Endothelial cell of umbilical vein (primary cell): ENCODE results near the gene RC3H1. TPM values are rescaled to one million over a fixed set of nuclear protein-coding genes. Genes with fewer than 3 reads are reported as not detected.

Source experiments
- BruUV-seq: library from RNA; stranded (reverse); fragments of 400-500 nt; replicated peaks from 2 replicates; lab custom pipeline; 2021; lab: Mats Ljungman, UMichigan
- CTCF ChIA-PET: fragments of 300-600, 350-600 bp; sonication (Branson Sonifier 250); formaldehyde crosslinking; loops from one replicate; lab custom pipeline; 2021; ENCODE audit warnings: antibody characterized with exemption, inconsistent platforms; lab: Charles Lee
- POLR2A ChIA-PET: fragments of 300-600, 350-600 bp; sonication (Branson Sonifier 250); formaldehyde crosslinking; loops from one replicate; lab custom pipeline; 2021; ENCODE audit warnings: antibody characterized with exemption, inconsistent platforms; lab: Charles Lee
- DNase-seq: peaks from one replicate; pipeline ENCODE4 v3.0.0-alpha.2; 2011; ENCODE audit warnings: low read depth, low spot score
- FAIRE-seq: peaks from 2 replicates; lab custom pipeline; 2011; peaks lifted over from hg19 to GRCh38; lab: Jason Lieb, UNC
- H2AFZ ChIP-seq: 2 replicates; pipeline ENCODE4 v1.6.0; 2012; ENCODE audit warnings: low read depth, low read length, control low read depth, inconsistent platforms
- H3K27ac ChIP-seq: 2 replicates; pipeline ENCODE4 v1.5.1; 2011; ENCODE audit warnings: low read depth, mild to moderate bottlenecking, control low read depth, low read length, moderate library complexity; ENCODE audit not compliant: insufficient read depth
- H3K27me3 ChIP-seq, 2 experiments: 2 replicates each; pipeline versions ENCODE4 v1.6.0 to v1.6.1; 2011; ENCODE audit warnings: low read length in 2 of 2, mixed read lengths in 1 of 2; ENCODE audit not compliant: control insufficient read depth in 2 of 2, insufficient read depth in 2 of 2
- H3K36me3 ChIP-seq, 2 experiments: 2 replicates in 1 of 2; 3 replicates in 1 of 2; pipeline ENCODE4 v1.5.1; 2011; ENCODE audit warnings: low read length in 2 of 2, mild to moderate bottlenecking in 1 of 2, moderate library complexity in 1 of 2; ENCODE audit not compliant: control insufficient read depth in 2 of 2, insufficient read depth in 2 of 2; ENCODE audit errors: extremely low read depth in 1 of 2
- H3K4me1 ChIP-seq: 3 replicates; pipeline ENCODE4 v1.5.1; 2011; ENCODE audit warnings: mild to moderate bottlenecking, low read length; ENCODE audit not compliant: control insufficient read depth, insufficient read depth; ENCODE audit errors: extremely low read depth
- H3K4me2 ChIP-seq: 2 replicates; pipeline ENCODE4 v1.6.1; 2011; ENCODE audit warnings: low read length, control low read depth, mixed read lengths; ENCODE audit not compliant: insufficient read depth
- H3K4me3 ChIP-seq, 3 experiments: fragments of 200-600 bp in 1 of 3; sonication (generic), shearing (Covaris generic) in 1 of 3; replicated peaks in 1 of 3; 2 replicates each; pipeline ENCODE4 v1.5.1; 2011 to 2016; ENCODE audit warnings: control low read depth in 3 of 3, low read length in 3 of 3, mild to moderate bottlenecking in 2 of 3, inconsistent platforms in 1 of 3, low read depth in 1 of 3, moderate library complexity in 1 of 3; ENCODE audit not compliant: insufficient read depth in 1 of 3
- H3K79me2 ChIP-seq: 2 replicates; pipeline ENCODE4 v1.6.0; 2012; ENCODE audit warnings: low read length, inconsistent platforms; ENCODE audit not compliant: control insufficient read depth, insufficient read depth
- H3K9ac ChIP-seq: replicated peaks from 2 replicates; pipeline ENCODE3; 2011; ENCODE audit warnings: low read length, control low read depth; ENCODE audit not compliant: insufficient read depth; ENCODE audit errors: extremely low read depth
- H3K9me1 ChIP-seq: replicated peaks from 3 replicates; pipeline ENCODE4 v1.6.0; 2011; ENCODE audit warnings: mild to moderate bottlenecking, low read length; ENCODE audit not compliant: control insufficient read depth, insufficient read depth; ENCODE audit errors: extremely low read depth
- H3K9me3 ChIP-seq: replicated peaks from 2 replicates; pipeline ENCODE4 v1.5.1; 2012; ENCODE audit warnings: low read length, inconsistent platforms; ENCODE audit not compliant: control insufficient read depth, insufficient read depth
- H4K20me1 ChIP-seq: replicated peaks from 2 replicates; pipeline ENCODE3; 2011; ENCODE audit warnings: mild to moderate bottlenecking, low read length; ENCODE audit not compliant: control insufficient read depth, insufficient read depth; ENCODE audit errors: extremely low read depth
- EZH2 ChIP-seq: IDR thresholded peaks from 2 replicates; pipeline ENCODE4 v1.6.1; 2012; ENCODE audit warnings: borderline replicate concordance, low read depth, mild to moderate bottlenecking, moderate library complexity, low read length, inconsistent platforms; ENCODE audit not compliant: severe bottlenecking
- FOS ChIP-seq: IDR thresholded peaks from 2 replicates; pipeline ENCODE4 v1.6.1; 2011; ENCODE audit warnings: mild to moderate bottlenecking, low read length, moderate library complexity, borderline replicate concordance; ENCODE audit not compliant: insufficient read depth
- GATA2 ChIP-seq: IDR thresholded peaks from 2 replicates; pipeline ENCODE4 v1.7.0; 2011; ENCODE audit warnings: low read depth, mild to moderate bottlenecking, moderate library complexity, mixed read lengths, low read length; ENCODE audit not compliant: insufficient read length, insufficient read depth
- JUN ChIP-seq: IDR thresholded peaks from 2 replicates; pipeline ENCODE4 v1.6.1; 2011; ENCODE audit warnings: borderline replicate concordance, low read depth; ENCODE audit not compliant: insufficient read length, insufficient read depth
- MYC ChIP-seq: IDR thresholded peaks from one replicate; pipeline ENCODE4 v1.6.1; 2011; ENCODE audit warnings: mild to moderate bottlenecking, low read depth, low read length
- POLR2A ChIP-seq: IDR thresholded peaks from 2 replicates; pipeline ENCODE4 v1.6.1; 2012; ENCODE audit warnings: low read depth, mild to moderate bottlenecking, control low read depth, low read length
- POLR2AphosphoS5 ChIP-seq: IDR thresholded peaks from 2 replicates; pipeline ENCODE4 v1.6.1; 2012; ENCODE audit warnings: low read depth, mild to moderate bottlenecking, control low read depth, low read length, moderate library complexity; ENCODE audit not compliant: insufficient read depth
- dilution Hi-C: fragments of 300-500 bp; cut with MboI; formaldehyde crosslinking; loops from one replicate; pipeline ENCODE4 v1.15.0; 2019; ENCODE audit warnings: low sequenced_read_pairs; ENCODE audit not compliant: extremely low pct_ligation_motif_present
- intact Hi-C: fragments of 100-400 bp; cut with micrococcal nuclease; formaldehyde crosslinking; loops from one replicate; pipeline ENCODE4 v1.10.0; 2022
- polyA plus RNA-seq, 4 experiments: library from polyadenylated mRNA; depleted of rRNA in 3 of 4; stranded (reverse) in 3 of 4; unstranded in 1 of 4; fragments of >200 nt; gene quantifications; 2 replicates each; pipeline versions ENCODE4 v1.2.1 to v1.2.3, GENCODE V29; 2011 to 2012; ENCODE audit warnings: missing spikeins in 1 of 4
- total RNA-seq: library from RNA; stranded (reverse); gene quantifications from 2 replicates; pipeline ENCODE4 v1.2.3, GENCODE V29; 2021
- TF ChIP-seq, protein P1 (sequence below), 2 donors: IDR thresholded peaks; 1 replicate in 1 of 2; 2 replicates in 1 of 2; pipeline ENCODE4 v1.5.1; 2011; ENCODE audit warnings: low read length in 2 of 2, mild to moderate bottlenecking in 2 of 2, moderate library complexity in 2 of 2, control low read depth in 1 of 2, inconsistent platforms in 1 of 2, low read depth in 1 of 2; ENCODE audit not compliant: insufficient read depth in 1 of 2; ENCODE audit errors: extremely low read depth in 1 of 2
- TF ChIP-seq, protein P2 (sequence below): IDR thresholded peaks from 2 replicates; pipeline ENCODE4 v1.6.1; 2011; ENCODE audit not compliant: insufficient read depth, insufficient read length

The RC3H1 gene
- total and polyA plus RNA-seq, 2 donors (not counting 3 experiments of a cell fraction or from before 2014, with no cell fraction given) = 7.0 to 41.4 TPM

DNA sequence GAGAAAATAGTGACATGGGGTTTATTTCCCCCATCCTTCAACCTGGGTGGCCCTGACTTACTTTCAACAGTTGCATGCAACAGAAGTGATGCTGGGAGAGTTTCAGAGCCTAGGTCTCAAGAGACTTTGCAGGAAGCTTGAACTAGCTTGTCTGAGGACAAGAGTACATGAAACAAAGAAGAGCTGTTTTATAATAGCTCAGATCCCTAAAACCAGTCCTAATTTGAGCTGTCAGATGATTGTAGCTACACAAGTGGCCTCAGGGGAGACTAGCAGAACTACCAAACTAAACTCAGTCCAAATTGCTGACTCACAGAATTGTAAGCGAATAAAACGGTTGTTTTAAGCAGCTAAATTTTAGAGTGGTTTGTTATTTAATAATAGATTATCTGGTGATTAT, 17.1 kb downstream of the RC3H1 start:
- no peaks in the 10 kb centered on the region for H3K9me1 ChIP-seq
- H3K9ac ChIP-seq = no peak overlapping the region
- FAIRE-seq (no peak), DNase-seq (no peak)
- H3K4me1 ChIP-seq = no peaks in the 10 kb centered on the region
- intact Hi-C loops (no loop called here), dilution Hi-C loops (no loop called here)
- no peak overlapping the region for H3K27ac ChIP-seq
- BruUV-seq = no TSS peak
- peaks cover 15% of the 10 kb centered on the region for H4K20me1 ChIP-seq
- no peaks in the 10 kb centered on the region for H3K27me3 ChIP-seq
- peaks cover 87% of the 10 kb centered on the region for H3K79me2 ChIP-seq
- TF ChIP-seq, protein P1, sequence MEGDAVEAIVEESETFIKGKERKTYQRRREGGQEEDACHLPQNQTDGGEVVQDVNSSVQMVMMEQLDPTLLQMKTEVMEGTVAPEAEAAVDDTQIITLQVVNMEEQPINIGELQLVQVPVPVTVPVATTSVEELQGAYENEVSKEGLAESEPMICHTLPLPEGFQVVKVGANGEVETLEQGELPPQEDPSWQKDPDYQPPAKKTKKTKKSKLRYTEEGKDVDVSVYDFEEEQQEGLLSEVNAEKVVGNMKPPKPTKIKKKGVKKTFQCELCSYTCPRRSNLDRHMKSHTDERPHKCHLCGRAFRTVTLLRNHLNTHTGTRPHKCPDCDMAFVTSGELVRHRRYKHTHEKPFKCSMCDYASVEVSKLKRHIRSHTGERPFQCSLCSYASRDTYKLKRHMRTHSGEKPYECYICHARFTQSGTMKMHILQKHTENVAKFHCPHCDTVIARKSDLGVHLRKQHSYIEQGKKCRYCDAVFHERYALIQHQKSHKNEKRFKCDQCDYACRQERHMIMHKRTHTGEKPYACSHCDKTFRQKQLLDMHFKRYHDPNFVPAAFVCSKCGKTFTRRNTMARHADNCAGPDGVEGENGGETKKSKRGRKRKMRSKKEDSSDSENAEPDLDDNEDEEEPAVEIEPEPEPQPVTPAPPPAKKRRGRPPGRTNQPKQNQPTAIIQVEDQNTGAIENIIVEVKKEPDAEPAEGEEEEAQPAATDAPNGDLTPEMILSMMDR (IDR thresholded peaks at IDR 0.05; ENCODE audit: extremely low read depth in 1 of 2, insufficient read depth in 1 of 2, low read depth in 1 of 2, low read length in 2 of 2) = no peak
- no peak for TF ChIP-seq GATA2
- no peak for TF ChIP-seq POLR2AphosphoS5
- no peak for TF ChIP-seq FOS
- TF ChIP-seq MYC = no peak
- no peak for TF ChIP-seq POLR2A
- no peak for TF ChIP-seq EZH2
- no peak for TF ChIP-seq JUN
- TF ChIP-seq, protein P2, sequence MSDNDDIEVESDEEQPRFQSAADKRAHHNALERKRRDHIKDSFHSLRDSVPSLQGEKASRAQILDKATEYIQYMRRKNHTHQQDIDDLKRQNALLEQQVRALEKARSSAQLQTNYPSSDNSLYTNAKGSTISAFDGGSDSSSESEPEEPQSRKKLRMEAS = no peak
- POLR2A ChIA-PET = no interaction called here
- H3K36me3 ChIP-seq = no peaks in the 10 kb centered on the region
- H3K9me3 ChIP-seq = no peaks in the 10 kb centered on the region
- H3K4me3 ChIP-seq = no peak overlapping the region
- H2AFZ ChIP-seq = no peak overlapping the region
- H3K4me2 ChIP-seq = no peak overlapping the region
- CTCF ChIA-PET = interaction anchor here (1.3 kb wide), 1 partner anchor 11 kb away, joined by 5 read pairs; no protein-coding TSS in a partner anchor
